Measurements from ENCODE around the gene LTBP4. TPM values are rescaled to one million over a fixed set of nuclear protein-coding genes. Genes with fewer than 3 reads are reported as not detected.

LTBP4 gene
- polyA plus RNA-seq, 1 of the 3 experiments (the other 2 are of a cell fraction) = 24.8 TPM

DNA sequence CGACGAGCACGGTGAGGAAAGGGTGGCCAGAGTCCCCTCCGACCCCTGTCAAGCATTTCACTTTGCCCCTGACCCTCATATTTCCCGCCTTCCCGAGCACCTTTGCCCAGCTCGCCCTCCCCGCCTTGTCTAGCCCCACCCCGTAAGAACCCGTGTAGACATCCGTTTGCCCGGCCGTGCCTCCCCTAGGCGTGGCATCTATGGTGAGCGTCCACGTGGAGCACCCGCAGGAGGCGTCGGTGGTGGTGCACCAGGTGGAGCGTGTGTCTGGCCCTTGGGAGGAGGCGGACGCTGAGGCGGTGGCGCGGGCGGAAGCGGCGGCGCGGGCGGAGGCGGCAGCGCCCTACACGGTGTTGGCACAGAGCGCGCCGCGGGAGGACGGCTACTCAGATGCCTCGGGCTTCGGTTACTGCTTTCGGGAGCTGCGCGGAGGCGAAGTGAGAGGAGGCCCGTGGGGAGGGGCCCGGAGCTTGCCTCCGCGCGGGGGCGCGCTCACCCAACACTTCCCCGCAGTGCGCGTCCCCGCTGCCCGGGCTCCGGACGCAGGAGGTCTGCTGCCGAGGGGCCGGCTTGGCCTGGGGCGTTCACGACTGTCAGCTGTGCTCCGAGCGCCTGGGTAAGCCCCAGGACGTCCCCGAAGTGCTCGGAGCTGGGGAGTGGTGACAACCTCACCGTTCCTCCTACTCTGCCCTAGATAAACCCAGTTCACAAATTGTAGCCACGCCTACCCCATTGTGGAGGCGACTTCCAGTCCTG lies 4.2 kb downstream of the LTBP4 start (continued):
- TF ChIP-seq, protein P1, sequence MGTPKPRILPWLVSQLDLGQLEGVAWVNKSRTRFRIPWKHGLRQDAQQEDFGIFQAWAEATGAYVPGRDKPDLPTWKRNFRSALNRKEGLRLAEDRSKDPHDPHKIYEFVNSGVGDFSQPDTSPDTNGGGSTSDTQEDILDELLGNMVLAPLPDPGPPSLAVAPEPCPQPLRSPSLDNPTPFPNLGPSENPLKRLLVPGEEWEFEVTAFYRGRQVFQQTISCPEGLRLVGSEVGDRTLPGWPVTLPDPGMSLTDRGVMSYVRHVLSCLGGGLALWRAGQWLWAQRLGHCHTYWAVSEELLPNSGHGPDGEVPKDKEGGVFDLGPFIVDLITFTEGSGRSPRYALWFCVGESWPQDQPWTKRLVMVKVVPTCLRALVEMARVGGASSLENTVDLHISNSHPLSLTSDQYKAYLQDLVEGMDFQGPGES (IDR thresholded peaks at IDR 0.05; ENCODE audit: low read depth, low read length) = no peak

DNA sequence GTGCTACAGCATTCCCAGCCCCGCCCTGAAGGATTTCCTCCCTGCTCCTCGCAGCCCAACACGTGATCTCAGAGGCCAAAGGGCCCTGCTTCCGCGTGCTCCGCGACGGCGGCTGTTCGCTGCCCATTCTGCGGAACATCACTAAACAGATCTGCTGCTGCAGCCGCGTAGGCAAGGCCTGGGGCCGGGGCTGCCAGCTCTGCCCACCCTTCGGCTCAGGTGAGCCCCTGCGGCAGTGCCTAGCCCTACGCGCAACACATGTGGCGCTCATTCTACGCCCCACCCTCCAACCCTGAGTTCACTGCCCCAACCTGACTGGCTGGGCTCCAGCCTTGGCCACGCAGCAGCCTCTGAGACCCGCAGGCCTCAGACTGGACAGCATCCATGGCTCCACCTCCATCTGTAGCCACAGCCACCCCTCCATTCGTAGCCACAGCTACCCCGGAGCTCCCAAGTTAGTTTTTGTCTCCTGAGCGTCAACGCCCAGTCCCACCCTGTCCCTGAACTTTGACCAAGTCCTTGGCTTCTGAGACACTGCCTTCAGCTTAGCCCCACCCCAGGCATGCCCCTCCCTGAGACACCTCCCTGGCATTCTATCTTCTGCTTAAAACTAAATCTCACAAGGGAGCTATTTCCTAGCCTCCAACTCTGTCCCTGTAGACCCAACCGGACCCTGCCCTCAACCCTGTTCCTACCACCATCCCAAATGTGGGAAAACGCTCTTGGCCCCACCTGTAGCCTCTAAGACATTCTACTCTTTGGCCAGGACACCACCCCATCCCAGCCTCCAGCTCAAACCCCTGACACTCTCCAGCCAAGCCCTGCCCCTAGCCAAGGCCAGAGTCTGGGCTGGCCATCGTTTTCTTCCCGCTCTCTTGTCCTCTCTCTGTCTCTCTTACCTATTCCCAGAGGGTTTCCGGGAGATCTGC lies 6.4 kb downstream of the LTBP4 start:
- Histone ChIP-seq H3K4me2 (no peak overlapping the region), H3K79me2 (ENCODE audit: insufficient read depth) (no peaks in the 10 kb centered on the region), H2AFZ (ENCODE audit: low read depth) (no peak overlapping the region), H4K20me1 (ENCODE audit: insufficient read depth) (no peaks in the 10 kb centered on the region), H3K4me3 (ENCODE audit: low read depth in 2 of 2, low read length in 1 of 2) (no peak overlapping the region), H3K9me2 (no peaks in the 10 kb centered on the region), H3K9me3 (no peaks in the 10 kb centered on the region), H3K36me3 (replicated peaks in 1 of 2; ENCODE audit: control insufficient read depth in 1 of 2, insufficient read depth in 2 of 2, low read length in 1 of 2) (no peaks in the 10 kb centered on the region), H3K9ac (no peak overlapping the region), H3K27ac (ENCODE audit: low read depth in 2 of 2, low read length in 1 of 2) (no peak overlapping the region), H3K4me1 (ENCODE audit: control insufficient read depth in 1 of 2, insufficient read depth in 2 of 2, low read depth in 1 of 2, low read length in 1 of 2) (peaks cover 15 to 53% of the 10 kb centered on the region in 2 experiments; a peak in 2 of 4 replicates), H3F3A (replicated peaks; ENCODE audit: insufficient read depth) (peaks cover 25% of the 10 kb centered on the region), H3K27me3 (ENCODE audit: insufficient read depth) (no peaks in the 10 kb centered on the region)
- ChIA-PET CTCF (interaction anchor here (1.0 to 4.1 kb wide), 6 partner anchors 8 to 162 kb away, joined by 3 to 42 read pairs (median 4); no protein-coding TSS in a partner anchor), POLR2A (interaction anchor here (0.6 kb wide), 1 partner anchor 9 kb away, joined by 3 read pairs; no protein-coding TSS in a partner anchor)
- 94% methylated on average over 29 of the region's 31 CpGs for WGBS (ENCODE audit: low lambda C conversion rate)
- no peak for DNase-seq
- TF ChIP-seq, protein P2, sequence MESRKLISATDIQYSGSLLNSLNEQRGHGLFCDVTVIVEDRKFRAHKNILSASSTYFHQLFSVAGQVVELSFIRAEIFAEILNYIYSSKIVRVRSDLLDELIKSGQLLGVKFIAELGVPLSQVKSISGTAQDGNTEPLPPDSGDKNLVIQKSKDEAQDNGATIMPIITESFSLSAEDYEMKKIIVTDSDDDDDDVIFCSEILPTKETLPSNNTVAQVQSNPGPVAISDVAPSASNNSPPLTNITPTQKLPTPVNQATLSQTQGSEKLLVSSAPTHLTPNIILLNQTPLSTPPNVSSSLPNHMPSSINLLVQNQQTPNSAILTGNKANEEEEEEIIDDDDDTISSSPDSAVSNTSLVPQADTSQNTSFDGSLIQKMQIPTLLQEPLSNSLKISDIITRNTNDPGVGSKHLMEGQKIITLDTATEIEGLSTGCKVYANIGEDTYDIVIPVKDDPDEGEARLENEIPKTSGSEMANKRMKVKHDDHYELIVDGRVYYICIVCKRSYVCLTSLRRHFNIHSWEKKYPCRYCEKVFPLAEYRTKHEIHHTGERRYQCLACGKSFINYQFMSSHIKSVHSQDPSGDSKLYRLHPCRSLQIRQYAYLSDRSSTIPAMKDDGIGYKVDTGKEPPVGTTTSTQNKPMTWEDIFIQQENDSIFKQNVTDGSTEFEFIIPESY (IDR thresholded peaks at IDR 0.05; ENCODE audit: borderline replicate concordance, low read depth) = no peak
- TF ChIP-seq, protein P3, sequence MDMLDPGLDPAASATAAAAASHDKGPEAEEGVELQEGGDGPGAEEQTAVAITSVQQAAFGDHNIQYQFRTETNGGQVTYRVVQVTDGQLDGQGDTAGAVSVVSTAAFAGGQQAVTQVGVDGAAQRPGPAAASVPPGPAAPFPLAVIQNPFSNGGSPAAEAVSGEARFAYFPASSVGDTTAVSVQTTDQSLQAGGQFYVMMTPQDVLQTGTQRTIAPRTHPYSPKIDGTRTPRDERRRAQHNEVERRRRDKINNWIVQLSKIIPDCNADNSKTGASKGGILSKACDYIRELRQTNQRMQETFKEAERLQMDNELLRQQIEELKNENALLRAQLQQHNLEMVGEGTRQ (IDR thresholded peaks at IDR 0.05; ENCODE audit: borderline replicate concordance, low read depth, low read length) = no peak
- TF ChIP-seq, protein P4, sequence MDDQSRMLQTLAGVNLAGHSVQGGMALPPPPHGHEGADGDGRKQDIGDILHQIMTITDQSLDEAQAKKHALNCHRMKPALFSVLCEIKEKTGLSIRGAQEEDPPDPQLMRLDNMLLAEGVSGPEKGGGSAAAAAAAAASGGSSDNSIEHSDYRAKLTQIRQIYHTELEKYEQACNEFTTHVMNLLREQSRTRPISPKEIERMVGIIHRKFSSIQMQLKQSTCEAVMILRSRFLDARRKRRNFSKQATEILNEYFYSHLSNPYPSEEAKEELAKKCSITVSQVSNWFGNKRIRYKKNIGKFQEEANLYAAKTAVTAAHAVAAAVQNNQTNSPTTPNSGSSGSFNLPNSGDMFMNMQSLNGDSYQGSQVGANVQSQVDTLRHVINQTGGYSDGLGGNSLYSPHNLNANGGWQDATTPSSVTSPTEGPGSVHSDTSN (IDR thresholded peaks at IDR 0.05) = no peak
- TF ChIP-seq RFX5 (IDR thresholded peaks at IDR 0.05; ENCODE audit: low read length) = no peak
- no peak for TF ChIP-seq EZH2phosphoT487 (IDR thresholded peaks at IDR 0.05; ENCODE audit: borderline replicate concordance, low read depth)
- no peak for TF ChIP-seq EP300 (IDR thresholded peaks at IDR 0.05; ENCODE audit: borderline replicate concordance in 1 of 2, low read depth in 1 of 2, low read length in 1 of 2)
- no peak for TF ChIP-seq NRF1 (IDR thresholded peaks at IDR 0.05; ENCODE audit: low read depth, low read length)
- TF ChIP-seq SMC3 (IDR thresholded peaks at IDR 0.05; ENCODE audit: low read depth, low read length) = no peak
- no peak for TF ChIP-seq FOXM1 (IDR thresholded peaks at IDR 0.05; ENCODE audit: low read depth)
- TF ChIP-seq RXRA (IDR thresholded peaks at IDR 0.05; ENCODE audit: borderline replicate concordance, low read depth) = no peak
- TF ChIP-seq MEF2A (IDR thresholded peaks at IDR 0.05; ENCODE audit: borderline replicate concordance, low read depth) = no peak
- TF ChIP-seq POLR2AphosphoS5 (IDR thresholded peaks at IDR 0.05; ENCODE audit: low read depth, low read length) = no peak
- TF ChIP-seq GATA2 (CRISPR knock-in tag; IDR thresholded peaks at IDR 0.05) = no peak
